IMR-90 (cell line): ENCODE data around the gene ANKS4B. TPM values are rescaled to one million over a fixed set of nuclear protein-coding genes. Genes with fewer than 3 reads are reported as not detected.

Experiments
- ATAC-seq: fragments of 200-7000 bp; cut with Tn5 transposase; 2 replicates; pipeline ENCODE4 v1.9.1; 2020; ENCODE audit warnings: low read depth, mild to moderate bottlenecking, moderate library complexity
- BruUV-seq: library from RNA; stranded (reverse); fragments of 400-500 nt; replicated peaks from 2 replicates; lab custom pipeline; 2021; lab: Mats Ljungman, UMichigan
- CTCF ChIA-PET: fragments of 300-600 bp; formaldehyde crosslinking; extraction: SDS; loops from one replicate; lab custom pipeline; 2021; ENCODE audit warnings: antibody characterized with exemption; lab: Yijun Ruan, JAX
- POLR2A ChIA-PET: fragments of 300-600 bp; sonication (Branson Sonifier 250); formaldehyde crosslinking; loops from one replicate; lab custom pipeline; 2022; ENCODE audit warnings: antibody characterized with exemption; ENCODE audit not compliant: unreplicated experiment; lab: Charles Lee
- DNase-seq: peaks from one replicate; pipeline ENCODE4 v3.0.0; 2013
- H2AFZ ChIP-seq: replicated peaks from 2 replicates; pipeline ENCODE3; 2013; ENCODE audit warnings: low read length, mild to moderate bottlenecking; ENCODE audit not compliant: poor library complexity
- H2AK5ac ChIP-seq: 2 replicates; pipeline ENCODE4 v1.6.1; 2013; ENCODE audit warnings: low read depth, low read length, inconsistent platforms
- H2AK9ac ChIP-seq: replicated peaks from 2 replicates; pipeline ENCODE3; 2013; ENCODE audit warnings: mild to moderate bottlenecking, low read depth, low read length, moderate library complexity; ENCODE audit not compliant: poor library complexity
- H2BK120ac ChIP-seq: 2 replicates; pipeline ENCODE4 v1.6.1; 2013; ENCODE audit warnings: low read depth, low read length, inconsistent platforms
- H2BK15ac ChIP-seq: 3 replicates; pipeline ENCODE4 v1.6.1; 2013; ENCODE audit warnings: low read depth, low read length, inconsistent platforms
- H2BK20ac ChIP-seq: 2 replicates; pipeline ENCODE4 v1.6.1; 2013; ENCODE audit warnings: low read depth, mild to moderate bottlenecking, inconsistent platforms, low read length, moderate library complexity
- H2BK5ac ChIP-seq: 2 replicates; pipeline ENCODE4 v1.6.1; 2013; ENCODE audit warnings: mild to moderate bottlenecking, low read depth, low read length, inconsistent platforms; ENCODE audit not compliant: poor library complexity, severe bottlenecking
- H3K14ac ChIP-seq: replicated peaks from 2 replicates; pipeline ENCODE4 v1.6.1; 2013; ENCODE audit warnings: low read depth, low read length, inconsistent platforms
- H3K18ac ChIP-seq: 2 replicates; pipeline ENCODE4 v1.6.1; 2013; ENCODE audit warnings: low read depth, low read length, control low read depth
- H3K23ac ChIP-seq: 2 replicates; pipeline ENCODE4 v1.6.1; 2013; ENCODE audit warnings: low read depth, low read length, inconsistent platforms
- H3K27ac ChIP-seq: 2 replicates; pipeline ENCODE4 v1.5.1; 2013; ENCODE audit warnings: mild to moderate bottlenecking, control low read depth, low read length; ENCODE audit not compliant: insufficient read depth
- H3K27me3 ChIP-seq: 2 replicates; pipeline ENCODE4 v1.6.1; 2013; ENCODE audit warnings: low read length; ENCODE audit not compliant: control insufficient read depth, insufficient read depth
- H3K36me3 ChIP-seq: 2 replicates; pipeline ENCODE4 v1.6.1; 2013; ENCODE audit warnings: low read length, mixed read lengths; ENCODE audit not compliant: control insufficient read depth, insufficient read depth
- H3K4ac ChIP-seq: 2 replicates; pipeline ENCODE4 v1.6.1; 2013; ENCODE audit warnings: low read depth, low read length, inconsistent platforms
- H3K4me1 ChIP-seq: 2 replicates; pipeline ENCODE4 v1.6.1; 2013; ENCODE audit warnings: low read length, mixed read lengths; ENCODE audit not compliant: control insufficient read depth, insufficient read depth
- H3K4me2 ChIP-seq: 2 replicates; pipeline ENCODE4 v1.6.1; 2013; ENCODE audit warnings: low read depth, mild to moderate bottlenecking, control low read depth, low read length, moderate library complexity
- H3K4me3 ChIP-seq: 2 replicates; pipeline ENCODE4 v1.5.1; 2013; ENCODE audit warnings: low read depth, mild to moderate bottlenecking, control low read depth, low read length, moderate library complexity; ENCODE audit not compliant: insufficient read depth
- H3K56ac ChIP-seq: 2 replicates; pipeline ENCODE4 v1.6.1; 2013; ENCODE audit warnings: low read length, inconsistent platforms; ENCODE audit not compliant: insufficient read depth; ENCODE audit errors: extremely low read depth
- H3K79me1 ChIP-seq, 2 experiments: 2 replicates each; pipeline ENCODE4 v1.6.1; 2013; ENCODE audit warnings: low read length in 2 of 2, inconsistent platforms in 1 of 2, low read depth in 1 of 2
- H3K9ac ChIP-seq: 2 replicates; pipeline ENCODE4 v1.6.1; 2013; ENCODE audit warnings: low read depth, low read length, control low read depth
- H3K9me1 ChIP-seq: 2 replicates; pipeline ENCODE4 v1.6.1; 2013; ENCODE audit warnings: low read length, inconsistent platforms; ENCODE audit not compliant: insufficient read depth
- H3K9me3 ChIP-seq: 2 replicates; pipeline ENCODE4 v1.6.1; 2013; ENCODE audit warnings: low read length; ENCODE audit not compliant: control insufficient read depth, insufficient read depth
- H4K20me1 ChIP-seq: 2 replicates; pipeline ENCODE4 v1.6.1; 2013; ENCODE audit warnings: low read length, inconsistent platforms; ENCODE audit not compliant: insufficient read depth
- H4K5ac ChIP-seq: 2 replicates; pipeline ENCODE4 v1.6.1; 2013; ENCODE audit warnings: mild to moderate bottlenecking, low read depth, low read length, control low read depth
- H4K8ac ChIP-seq, 2 experiments: 2 replicates each; pipeline ENCODE4 v1.6.1; 2013; ENCODE audit warnings: low read depth in 2 of 2, low read length in 2 of 2, control low read depth in 1 of 2, inconsistent platforms in 1 of 2
- H4K91ac ChIP-seq: 2 replicates; pipeline ENCODE4 v1.6.1; 2013; ENCODE audit warnings: low read depth, low read length, inconsistent platforms; ENCODE audit not compliant: insufficient read depth
- BHLHE40 ChIP-seq: fragments of 150-350 bp; IDR thresholded peaks from 2 replicates; pipeline ENCODE4 v1.6.1; 2016; ENCODE audit warnings: mild to moderate bottlenecking, low read depth, low read length
- CEBPB ChIP-seq: IDR thresholded peaks from 2 replicates; pipeline ENCODE4 v1.6.1; 2012; ENCODE audit warnings: low read depth, low read length, improper control_type of control experiment
- CHD1 ChIP-seq: IDR thresholded peaks from 2 replicates; pipeline ENCODE4 v1.6.1; 2012; ENCODE audit warnings: low read depth, low read length, improper control_type of control experiment
- CTCF ChIP-seq: conservative IDR thresholded peaks from 2 replicates; pipeline ENCODE4 v1.5.1; 2012; ENCODE audit warnings: mild to moderate bottlenecking, low read depth, low read length, improper control_type of control experiment
- FOS ChIP-seq: fragments of 150-350 bp; IDR thresholded peaks from 2 replicates; pipeline ENCODE4 v1.6.1; 2016; ENCODE audit warnings: low read depth, low read length
- MAZ ChIP-seq: IDR thresholded peaks from 2 replicates; pipeline ENCODE4 v1.6.1; 2012; ENCODE audit warnings: low read depth, mild to moderate bottlenecking, low read length, improper control_type of control experiment, moderate library complexity, borderline replicate concordance
- MXI1 ChIP-seq: IDR thresholded peaks from 2 replicates; pipeline ENCODE4 v1.6.1; 2012; ENCODE audit warnings: low read depth, mild to moderate bottlenecking, low read length, moderate library complexity, borderline replicate concordance
- NFE2L2 ChIP-seq: fragments of 150-350 bp; IDR thresholded peaks from 2 replicates; pipeline ENCODE4 v1.6.1; 2016; ENCODE audit warnings: low read depth, mild to moderate bottlenecking, low read length
- POLR2A ChIP-seq: IDR thresholded peaks from 2 replicates; pipeline ENCODE4 v1.6.1; 2012; ENCODE audit warnings: mild to moderate bottlenecking, low read depth, low read length
- RCOR1 ChIP-seq: IDR thresholded peaks from 2 replicates; pipeline ENCODE4 v1.6.1; 2012; ENCODE audit warnings: mild to moderate bottlenecking, low read length, improper control_type of control experiment; ENCODE audit not compliant: insufficient replicate concordance
- SMC3 ChIP-seq: fragments of 150-350 bp; IDR thresholded peaks from 2 replicates; pipeline ENCODE4 v1.6.1; 2016; ENCODE audit warnings: low read depth, mild to moderate bottlenecking, antibody characterized with exemption, low read length, moderate library complexity
- USF2 ChIP-seq: fragments of 150-350 bp; IDR thresholded peaks from 2 replicates; pipeline ENCODE4 v1.6.1; 2017; ENCODE audit warnings: mild to moderate bottlenecking, antibody characterized with exemption, low read length, low read depth
- WGBS, 2 experiments: methylation state at CpG; one replicate each; pipeline versions ENCODE4 v1.1.5 to v1.1.7; 2013; ENCODE audit warnings: missing lambda C conversion rate in 2 of 2; ENCODE audit not compliant: insufficient read length in 1 of 2; ENCODE audit errors: extremely low coverage in 2 of 2; 5-methylcytosine and 5-hydroxymethylcytosine counted together
- dilution Hi-C: fragments of 300-500 bp; cut with HindIII; formaldehyde crosslinking; loops from one replicate; pipeline ENCODE4 v1.14.3; 2018; ENCODE audit warnings: low sequenced_read_pairs; ENCODE audit not compliant: unreplicated experiment
- in situ Hi-C: fragments of 300-500 bp; cut with MboI; formaldehyde crosslinking; loops from 3 replicates; pipeline ENCODE4 v1.14.3; 2019; ENCODE audit warnings: low sequenced_read_pairs, inconsistent platforms, mixed read lengths
- intact Hi-C: fragments of 100-400 bp; cut with micrococcal nuclease; formaldehyde crosslinking; loops from 2 replicates; pipeline ENCODE4 v1.10.0; 2022
- polyA plus RNA-seq, 3 experiments: library from polyadenylated mRNA; depleted of rRNA; stranded (reverse); fragments of >200 nt; gene quantifications; 2 replicates each; pipeline ENCODE4 v1.2.3, GENCODE V29; 2012; ENCODE audit warnings: low replicate concordance in 1 of 3
- total RNA-seq: library from RNA; depleted of rRNA; stranded (reverse); fragments of >200 nt; gene quantifications from 2 replicates; pipeline ENCODE4 v1.2.3, GENCODE V29; 2012
- TF ChIP-seq, protein P1 (sequence below): fragments of 150-350 bp; IDR thresholded peaks from 2 replicates; pipeline ENCODE4 v1.6.1; 2016; ENCODE audit warnings: low read depth, mild to moderate bottlenecking, low read length, moderate library complexity, borderline replicate concordance

ANKS4B gene
- total and polyA plus RNA-seq, 2 of the 4 experiments (the other 2 are of a cell fraction): not detected

DNA sequence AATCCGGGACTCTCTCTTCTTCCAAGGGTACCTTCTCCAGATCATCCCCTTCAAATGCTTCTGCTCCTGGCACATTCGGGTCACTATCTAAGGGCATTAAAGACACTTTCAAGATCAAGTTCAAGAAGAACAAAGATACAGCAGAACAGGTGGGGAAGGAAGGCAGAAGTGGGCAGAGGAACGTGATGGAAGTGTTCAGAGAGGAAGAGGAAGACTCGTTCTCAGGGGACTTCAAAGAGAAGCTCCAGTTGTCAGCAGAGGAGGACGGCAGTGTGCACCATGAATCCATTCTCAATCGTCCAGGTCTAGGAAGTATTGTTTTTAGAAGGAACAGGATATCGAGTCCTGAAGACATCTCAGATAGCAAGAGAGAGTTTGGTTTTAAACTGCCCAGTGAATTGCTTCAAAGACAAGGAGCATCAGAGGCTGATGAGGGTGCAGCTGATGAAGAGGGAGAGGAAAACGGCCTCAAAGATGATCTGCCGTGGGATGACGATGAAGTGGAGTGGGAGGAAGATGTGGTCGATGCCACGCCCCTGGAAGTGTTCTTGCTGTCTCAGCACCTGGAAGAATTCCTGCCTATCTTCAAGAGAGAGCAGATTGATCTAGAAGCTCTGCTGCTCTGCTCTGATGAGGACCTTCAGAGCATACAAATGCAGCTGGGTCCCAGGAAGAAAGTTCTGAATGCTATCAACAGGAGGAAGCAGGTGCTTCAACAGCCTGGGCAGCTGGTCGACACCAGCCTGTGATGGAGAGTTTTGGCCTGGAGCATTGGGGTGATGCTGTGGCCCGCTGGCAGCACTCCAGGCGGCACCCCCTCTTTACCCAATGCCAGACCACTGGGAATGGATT, 16.8 kb downstream of the ANKS4B start (continued):
- no peak for TF ChIP-seq FOS

DNA sequence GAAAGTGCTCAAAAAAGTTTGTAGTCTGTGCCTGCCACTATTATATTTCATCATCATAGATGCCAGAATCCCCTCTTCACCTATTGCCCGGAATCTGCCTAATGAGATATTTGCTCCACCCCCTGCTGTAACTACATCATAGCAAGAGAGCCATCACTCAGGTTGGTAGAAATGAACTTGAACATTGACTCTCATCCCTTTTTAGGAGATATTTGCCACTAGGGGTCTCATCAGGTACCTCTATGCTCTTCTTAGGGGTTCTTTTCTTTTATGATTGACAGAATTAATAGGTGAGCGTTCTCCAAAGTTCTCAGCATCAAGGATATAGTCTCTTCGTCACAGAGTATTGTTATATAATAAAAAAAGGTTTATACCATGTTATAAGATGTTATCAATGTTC, 20.0 kb downstream of the ANKS4B start:
- Histone ChIP-seq H3K56ac (no peak overlapping the region), H3K9me1 (no peaks in the 10 kb centered on the region), H3K79me1 (no peaks in the 10 kb centered on the region), H3K4me3 (no peak overlapping the region), H3K4ac (no peak overlapping the region), H2AFZ (no peak overlapping the region), H3K9ac (no peak overlapping the region), H4K91ac (no peak overlapping the region), H2AK9ac (no peak overlapping the region), H3K36me3 (no peaks in the 10 kb centered on the region), H3K23ac (no peak overlapping the region), H3K4me1 (no peaks in the 10 kb centered on the region), H3K27ac (no peak overlapping the region), H3K27me3 (peaks cover 25% of the 10 kb centered on the region), H2BK5ac (no peak overlapping the region), H4K20me1 (no peaks in the 10 kb centered on the region), H2BK120ac (no peak overlapping the region), H2BK15ac (no peak overlapping the region), H3K4me2 (no peak overlapping the region), H4K5ac (no peak overlapping the region), H3K9me3 (no peaks in the 10 kb centered on the region; the same call in 1 of the 2 replicates), H2AK5ac (no peak overlapping the region), H2BK20ac (no peak overlapping the region), H3K18ac (no peak overlapping the region), H3K14ac (no peak overlapping the region), H4K8ac (no peak overlapping the region)
- DNase-seq (no peak), ATAC-seq (no peak)
- in situ Hi-C loops (no loop called here), intact Hi-C loops (no loop called here), dilution Hi-C loops (no loop called here)
- WGBS, 2 experiments: no CpG with 5 or more reads among the region's 3 CpGs
- ChIA-PET POLR2A (no interaction called here), CTCF (no interaction called here)
- BruUV-seq: no TSS peak
- TF ChIP-seq BHLHE40 (no peak), MAZ (no peak), MXI1 (no peak), POLR2A (no peak), CHD1 (no peak), CEBPB (no peak), RCOR1 (no peak), NFE2L2 (no peak), CTCF (no peak), SMC3 (no peak), USF2 (no peak)
- TF ChIP-seq, protein P1, sequence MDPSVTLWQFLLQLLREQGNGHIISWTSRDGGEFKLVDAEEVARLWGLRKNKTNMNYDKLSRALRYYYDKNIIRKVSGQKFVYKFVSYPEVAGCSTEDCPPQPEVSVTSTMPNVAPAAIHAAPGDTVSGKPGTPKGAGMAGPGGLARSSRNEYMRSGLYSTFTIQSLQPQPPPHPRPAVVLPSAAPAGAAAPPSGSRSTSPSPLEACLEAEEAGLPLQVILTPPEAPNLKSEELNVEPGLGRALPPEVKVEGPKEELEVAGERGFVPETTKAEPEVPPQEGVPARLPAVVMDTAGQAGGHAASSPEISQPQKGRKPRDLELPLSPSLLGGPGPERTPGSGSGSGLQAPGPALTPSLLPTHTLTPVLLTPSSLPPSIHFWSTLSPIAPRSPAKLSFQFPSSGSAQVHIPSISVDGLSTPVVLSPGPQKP: no peak
